Dermis microvascular lymphatic vessel endothelial cell (primary cell): ENCODE data around the gene EIPR1. TPM values are rescaled to one million over a fixed set of nuclear protein-coding genes. Genes with fewer than 3 reads are reported as not detected.

ENCODE experiments used
- DNase-seq, 2 donors: peaks; one replicate each; pipeline versions ENCODE4 v3.0.0 to v3.0.0-alpha.2; 2010; ENCODE audit warnings: low read depth in 2 of 2
- total RNA-seq: library from RNA; depleted of rRNA; stranded (reverse); fragments of >200 nt; gene quantifications from 2 replicates; pipeline ENCODE4 v1.2.1, GENCODE V29; 2014

The EIPR1 gene
- total RNA-seq, 1 donor from 2014 or later = 28.8 TPM

GRCh38 chr2:3277050-3277747, 100.4 kb downstream of the EIPR1 start:
- no peak for DNase-seq

DNA sequence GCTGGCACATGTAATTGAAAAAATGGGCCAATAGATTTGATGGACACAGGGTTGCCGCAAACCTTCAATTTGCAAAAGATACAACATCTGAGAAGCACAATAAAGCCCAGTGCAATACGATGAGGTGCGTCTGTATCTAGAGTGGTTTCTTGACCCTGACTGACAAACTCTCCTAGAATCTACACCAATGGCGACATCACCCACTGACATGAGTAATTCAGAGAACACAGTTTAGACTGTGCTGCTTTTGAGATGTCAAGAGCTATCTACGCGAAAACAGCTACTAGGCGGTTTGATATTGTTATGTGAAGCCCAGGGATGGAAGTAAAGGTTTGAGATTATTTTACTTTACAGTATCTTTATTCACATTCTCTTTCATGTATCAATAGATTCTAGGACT, 104.9 kb downstream of the EIPR1 start:
- DNase-seq = no peak

DNA sequence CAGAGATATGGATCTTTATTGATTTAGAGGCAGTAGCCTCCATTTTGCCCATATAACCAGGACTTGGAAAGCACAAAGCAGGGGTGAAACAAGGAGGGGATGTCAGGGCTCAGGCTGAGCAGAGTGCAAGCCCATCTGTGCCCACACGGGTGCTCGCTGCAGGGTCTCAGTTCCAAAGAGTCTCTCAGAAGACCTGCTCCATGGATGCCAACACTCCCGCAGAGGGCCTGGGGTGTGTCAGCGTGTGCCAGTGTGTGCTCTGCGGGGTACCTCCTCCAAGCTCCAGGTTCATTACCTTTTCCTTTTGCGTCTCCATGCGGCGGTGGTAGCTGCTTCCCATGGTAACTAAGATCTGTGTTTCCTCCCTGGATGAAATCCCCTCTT, 107.5 kb downstream of the EIPR1 start:
- no peak for DNase-seq

GRCh38 chr2:3269425-3270094, 108.1 kb downstream of the EIPR1 start:
- no peak for DNase-seq

GRCh38 chr2:3268705-3269029, 109.0 kb downstream of the EIPR1 start:
- no peak for DNase-seq

- DNase-seq = no peak
Measured at GRCh38 chr2:3267869-3268704, 109.5 kb downstream of the EIPR1 start.

GRCh38 chr2:3266925-3267867, 110.4 kb downstream of the EIPR1 start:
- DNase-seq = no peak

DNA sequence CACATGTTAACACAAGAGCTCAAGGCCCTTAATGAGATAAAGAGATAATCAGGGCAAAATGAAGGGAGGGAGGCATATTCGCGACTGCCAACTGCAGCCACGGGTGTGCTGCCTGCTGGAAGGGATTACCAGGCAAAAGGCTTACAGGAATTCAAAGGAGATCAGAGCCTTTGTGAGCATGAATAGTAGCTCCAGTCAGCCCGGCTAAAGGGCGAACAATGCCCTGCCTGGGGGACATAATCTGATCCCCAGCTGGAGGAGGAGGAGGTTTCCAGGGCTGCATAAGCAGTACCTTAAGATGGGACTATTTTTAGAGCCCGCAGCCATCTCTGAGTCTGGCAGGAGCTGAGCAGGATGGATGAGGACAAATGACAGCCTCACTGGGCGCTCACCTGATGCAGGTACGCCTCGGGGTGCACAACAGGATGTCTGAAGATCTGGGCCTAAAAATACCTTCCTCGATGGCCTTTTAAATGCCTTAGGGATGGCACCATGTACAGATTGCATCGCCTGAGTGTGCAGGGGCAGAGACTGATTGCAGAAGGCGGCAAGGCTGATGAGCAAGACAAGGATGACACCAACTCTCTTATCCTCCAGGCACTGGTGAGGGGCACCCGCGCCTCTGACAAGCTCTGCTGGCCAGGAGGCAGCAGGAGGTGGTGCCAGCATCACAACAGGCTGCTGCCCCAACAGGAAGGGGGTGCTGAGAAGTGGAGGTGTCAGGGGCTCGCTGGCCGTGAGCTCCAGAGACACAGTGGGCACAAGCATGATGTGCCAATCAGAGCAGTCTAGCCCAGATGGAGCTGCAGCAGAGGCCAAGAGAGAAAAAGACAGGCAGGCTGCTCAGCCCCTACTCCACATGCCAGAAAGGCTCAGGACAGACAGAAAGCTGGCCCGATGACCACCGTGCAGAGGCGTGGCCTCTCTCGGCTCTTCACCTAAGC, 111.4 kb downstream of the EIPR1 start:
- no peak for DNase-seq

- DNase-seq = no peak
Measured at GRCh38 chr2:3265471-3265870, 112.1 kb downstream of the EIPR1 start.

DNA sequence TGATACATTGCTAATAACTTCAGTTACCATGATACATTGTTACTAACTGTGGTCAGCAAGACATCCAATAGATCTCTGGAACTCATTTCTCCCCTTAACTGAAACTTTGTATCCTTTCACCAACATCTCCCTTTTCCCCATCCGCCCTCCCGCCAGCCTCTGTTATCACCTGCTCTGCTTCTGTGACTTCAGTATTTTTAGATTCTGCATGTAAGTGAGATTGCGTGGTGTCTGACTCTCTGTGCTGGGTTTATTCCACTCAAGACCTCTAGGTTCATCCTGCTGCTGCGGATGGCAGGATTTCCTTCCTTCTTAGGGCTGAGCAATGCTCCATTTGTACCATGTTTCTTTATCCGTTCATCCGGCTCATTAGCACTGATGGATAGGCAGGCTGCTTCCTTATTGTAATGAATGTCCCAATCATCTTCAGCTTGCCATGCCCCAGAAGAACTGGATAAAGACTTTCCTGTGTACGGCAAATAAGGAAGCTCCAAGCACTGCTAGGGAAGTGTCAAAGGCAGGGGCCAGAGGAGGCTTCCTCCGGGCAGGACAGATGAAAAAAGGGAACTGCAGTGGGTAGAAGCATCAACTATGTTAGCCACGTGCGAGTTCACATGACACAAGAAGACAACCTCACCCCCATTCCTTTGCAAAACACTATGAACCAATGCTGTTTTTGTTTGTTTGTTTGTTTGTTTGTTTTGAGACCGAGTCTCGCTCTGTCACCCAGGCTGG, 113.4 kb downstream of the EIPR1 start:
- DNase-seq = no peak

- no peak for DNase-seq
Measured at GRCh38 chr2:3263487-3263886, 114.1 kb downstream of the EIPR1 start.

DNA sequence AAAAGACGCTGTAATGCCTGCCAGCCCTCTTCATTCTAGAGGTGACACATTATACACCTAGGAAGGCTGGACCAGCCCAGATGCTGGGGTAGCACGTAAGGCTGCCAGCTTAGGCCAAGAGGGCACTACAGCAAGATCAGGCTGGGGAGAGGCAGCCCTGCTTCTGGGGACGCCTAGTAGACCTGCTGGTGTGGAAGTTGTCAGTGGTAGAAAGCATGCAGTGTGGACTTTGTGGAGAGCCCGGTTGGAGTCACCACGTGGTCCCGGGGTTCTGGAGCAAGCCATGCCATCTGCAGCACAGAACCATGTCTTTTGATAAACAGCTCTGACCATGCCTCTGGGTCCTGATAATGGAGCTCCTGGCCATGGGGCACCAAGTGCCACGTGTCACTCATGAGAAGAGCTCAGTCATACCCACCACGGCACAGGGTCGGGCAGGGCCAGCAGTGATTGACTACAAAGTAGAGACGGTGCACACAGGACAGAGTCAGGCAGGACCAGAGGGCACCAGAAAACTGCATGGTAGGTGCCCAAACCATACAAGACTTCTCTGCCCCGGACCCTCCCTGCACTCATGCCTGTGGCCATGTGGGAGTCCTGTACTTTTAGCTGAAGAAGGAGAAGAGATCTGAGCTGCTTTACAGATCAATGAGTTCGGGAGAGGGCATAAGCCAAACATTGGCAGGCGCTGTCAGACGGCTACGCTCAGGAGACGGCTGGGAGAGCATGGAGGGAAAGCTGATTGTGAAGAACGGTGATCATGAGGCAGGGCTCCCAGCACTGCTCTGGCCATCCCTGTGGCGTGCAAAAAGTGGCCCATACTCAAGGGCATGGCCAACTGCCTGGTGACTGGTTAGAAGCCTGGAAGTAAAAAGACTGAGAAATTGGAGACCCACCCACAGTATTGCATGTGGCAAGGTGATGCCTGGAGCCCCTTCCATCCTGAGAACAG, 114.9 kb downstream of the EIPR1 start:
- DNase-seq = no peak

DNA sequence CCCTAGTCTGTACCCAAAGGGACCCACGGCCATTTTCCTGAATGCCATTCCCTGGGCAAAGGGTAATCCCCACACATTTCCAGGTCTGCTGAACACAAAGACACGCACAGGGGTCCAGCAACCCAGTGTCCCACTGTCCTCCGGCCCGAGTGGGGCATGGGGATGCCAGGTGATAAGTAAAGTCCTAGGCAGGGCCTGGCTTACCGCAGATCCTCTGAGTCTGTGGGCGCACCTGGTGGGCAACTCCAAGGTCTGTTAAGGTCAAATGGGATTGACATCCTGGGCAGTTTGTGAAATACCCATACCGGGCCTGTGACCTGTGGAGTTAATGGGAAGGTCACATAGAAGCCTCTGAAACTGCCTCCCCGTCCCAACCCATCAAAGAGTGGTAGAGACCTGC, 116.1 kb downstream of the EIPR1 start:
- DNase-seq = no peak

GRCh38 chr2:3260959-3261358, 116.7 kb downstream of the EIPR1 start:
- no peak for DNase-seq

DNA sequence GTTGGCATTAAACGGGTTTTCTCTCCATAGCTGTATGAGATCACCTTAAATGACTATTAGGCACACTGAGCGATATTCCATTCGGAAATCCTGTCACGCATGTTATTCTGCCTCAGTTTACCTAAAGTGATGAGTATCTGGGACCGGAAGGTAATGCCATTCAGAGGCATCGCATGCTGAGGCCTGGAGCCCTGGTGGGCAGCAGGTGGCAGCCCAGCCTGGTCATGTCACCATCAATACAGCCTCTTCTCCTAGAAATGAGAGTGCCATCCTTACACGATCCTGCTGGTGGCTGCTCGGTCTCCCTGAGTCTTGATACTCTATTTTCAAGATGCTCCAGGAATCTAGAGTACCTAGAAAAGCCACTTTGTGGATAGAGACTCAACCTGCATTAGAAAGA, 119.8 kb downstream of the EIPR1 start:
- DNase-seq = no peak

- DNase-seq = no peak
Measured at GRCh38 chr2:3257166-3257565, 120.5 kb downstream of the EIPR1 start.

GRCh38 chr2:3256605-3257004, 121.0 kb downstream of the EIPR1 start:
- no peak for DNase-seq

- DNase-seq = no peak
Measured at GRCh38 chr2:3256157-3256556, 121.5 kb downstream of the EIPR1 start.
